ENCODE data around the gene PDIK1L. TPM values are rescaled to one million over a fixed set of nuclear protein-coding genes. Genes with fewer than 3 reads are reported as not detected.

The PDIK1L gene
- total and polyA plus RNA-seq, 9 of the 15 experiments (the other 6 are each of a cell fraction or from before 2014, with no cell fraction given) = 12.8 to 30.2 (median 21.5) TPM

- no peak for TF ChIP-seq CTCFL (IDR thresholded peaks at IDR 0.05; ENCODE audit: borderline replicate concordance, insufficient read depth, low read depth, low read length, poor library complexity, severe bottlenecking)
- no peak; the same call in 1 of the 2 replicates for TF ChIP-seq SMAD3 (CRISPR knock-in tag; conservative IDR thresholded peaks at IDR 0.05)
- no peak for TF ChIP-seq CCAR2 (IDR thresholded peaks at IDR 0.05; ENCODE audit: low read depth, low read length)
- no peak for TF ChIP-seq HOXB6 (CRISPR knock-in tag; IDR thresholded peaks at IDR 0.05; ENCODE audit: borderline replicate concordance)
- TF ChIP-seq FOXP1 (CRISPR knock-in tag; IDR thresholded peaks at IDR 0.05) = peak; percentile 56; the same call in 1 of the 2 replicates
- TF ChIP-seq MED1 (CRISPR knock-in tag; IDR thresholded peaks at IDR 0.05; ENCODE audit: borderline replicate concordance) = no peak
- TF ChIP-seq CBFA2T3 (IDR thresholded peaks at IDR 0.05) = peak; percentile 96
- peak; percentile 77; the same call in 1 of the 2 replicates for TF ChIP-seq ZNF583 (CRISPR knock-in tag; IDR thresholded peaks at IDR 0.05)
- TF ChIP-seq SMAD1 (IDR thresholded peaks at IDR 0.05; ENCODE audit: low read depth, low read length, partially characterized antibody) = peak; percentile 89
- peak; percentile 48; the same call in 1 of the 2 replicates for TF ChIP-seq ZNF668 (CRISPR knock-in tag; IDR thresholded peaks at IDR 0.05)
- no peak; the same call in 1 of the 2 replicates for TF ChIP-seq CBFB (CRISPR knock-in tag; IDR thresholded peaks at IDR 0.05)
- TF ChIP-seq ZNF696 (CRISPR knock-in tag; conservative IDR thresholded peaks at IDR 0.05) = no peak; the same call in 1 of the 2 replicates
- TF ChIP-seq KAT2B (IDR thresholded peaks at IDR 0.05; ENCODE audit: low read depth, low read length) = no peak
- TF ChIP-seq ZNF280A (IDR thresholded peaks at IDR 0.05; ENCODE audit: low read depth, partially characterized antibody) = no peak
- TF ChIP-seq PML (IDR thresholded peaks at IDR 0.05; ENCODE audit: low read length) = peak; percentile 96
- no peak for TF ChIP-seq SAP30 (IDR thresholded peaks at IDR 0.05; ENCODE audit: borderline replicate concordance, insufficient read depth, low read depth, low read length, poor library complexity, severe bottlenecking)
- no peak for TF ChIP-seq HMG20B (CRISPR knock-in tag; IDR thresholded peaks at IDR 0.05)
- no peak for TF ChIP-seq ZNF57 (CRISPR knock-in tag; IDR thresholded peaks at IDR 0.05)
- TF ChIP-seq E2F5 (CRISPR knock-in tag; IDR thresholded peaks at IDR 0.05) = no peak
- TF ChIP-seq ZBTB12 (CRISPR knock-in tag; IDR thresholded peaks at IDR 0.05) = peak; percentile 53; the same call in 1 of the 2 replicates
These were observed 14.9 kb downstream of the PDIK1L start (continued) for GRCh38 chr1:26126321-26127084.
